HCT116 (cell line): ENCODE results near the gene HTR5A. TPM values are rescaled to one million over a fixed set of nuclear protein-coding genes. Genes with fewer than 3 reads are reported as not detected.

ENCODE experiments used
- ATAC-seq: fragments of 200-7000 bp; cut with Tn5 transposase; 2 replicates; pipeline ENCODE4 v1.9.1; 2020; ENCODE audit warnings: mild to moderate bottlenecking, moderate library complexity
- BruUV-seq: library from RNA; stranded (reverse); fragments of 400-500 nt; replicated peaks from 2 replicates; lab custom pipeline; 2021; lab: Mats Ljungman, UMichigan
- CTCF ChIA-PET: fragments of 300-600 bp; sonication (Branson Sonifier 250); formaldehyde crosslinking; loops from one replicate; lab custom pipeline; 2021; ENCODE audit warnings: antibody characterized with exemption; lab: Charles Lee
- POLR2A ChIA-PET: fragments of 300-600, 350-600 bp; sonication (Branson Sonifier 250); formaldehyde crosslinking; loops from one replicate; lab custom pipeline; 2021; ENCODE audit warnings: antibody characterized with exemption; lab: Charles Lee
- RAD21 ChIA-PET, 2 experiments: fragments of 300-600 bp; sonication (Branson Sonifier 250); formaldehyde crosslinking; loops; one replicate each; lab custom pipeline; 2023; ENCODE audit warnings: low total read pairs in 2 of 2; ENCODE audit not compliant: uncharacterized antibody in 2 of 2, unreplicated experiment in 2 of 2, low non-redundant PET in 1 of 2; lab: Charles Lee
- DNase-seq: peaks from one replicate; pipeline ENCODE4 v3.0.0-alpha.2; 2010; ENCODE audit warnings: low read depth, low spot score
- H2AFZ ChIP-seq: fragments of 200-600 bp; shearing (Covaris generic), sonication (generic); 2 replicates; pipeline ENCODE4 v1.6.1; 2017; ENCODE audit warnings: low read depth, mixed run types, mixed read lengths, antibody characterized with exemption, low read length; ENCODE audit not compliant: poor library complexity, severe bottlenecking
- H3K27ac ChIP-seq: 2 replicates; pipeline ENCODE4 v1.5.1; 2012; ENCODE audit warnings: low read depth, low read length
- H3K27me3 ChIP-seq: fragments of 200-600 bp; sonication (generic); 2 replicates; pipeline ENCODE4 v1.6.1; 2016; ENCODE audit warnings: mixed run types, low read length, mixed read lengths; ENCODE audit not compliant: insufficient read depth
- H3K36me3 ChIP-seq, 2 experiments: fragments of 200-500 bp in 1 of 2; fragments of 200-600 bp in 1 of 2; sonication (Bioruptor generic) in 1 of 2; sonication (generic) in 1 of 2; 2 replicates each; pipeline versions ENCODE4 v1.5.1 to v1.6.1; 2014 to 2016; ENCODE audit warnings: low read length in 2 of 2, inconsistent platforms in 1 of 2, mixed read lengths in 1 of 2, mixed run types in 1 of 2; ENCODE audit not compliant: insufficient read depth in 2 of 2, control insufficient read depth in 1 of 2
- H3K4me1 ChIP-seq, 2 experiments: fragments of 200-600 bp in 1 of 2; sonication (generic) in 1 of 2; 2 replicates each; pipeline versions ENCODE4 v1.5.1 to v1.6.1; 2012 to 2017; ENCODE audit warnings: low read length in 2 of 2, inconsistent platforms in 1 of 2, mild to moderate bottlenecking in 1 of 2, mixed read lengths in 1 of 2, mixed run types in 1 of 2, moderate library complexity in 1 of 2; ENCODE audit not compliant: insufficient read depth in 2 of 2, control insufficient read depth in 1 of 2
- H3K4me2 ChIP-seq: fragments of 200-600 bp; sonication (generic); 2 replicates; pipeline ENCODE4 v1.6.1; 2017; ENCODE audit warnings: mixed run types, low read length, mixed read lengths
- H3K4me3 ChIP-seq, 2 experiments: fragments of 200-600 bp in 1 of 2; sonication (generic) in 1 of 2; replicated peaks in 1 of 2; 2 replicates each; pipeline ENCODE4 v1.5.1; 2011 to 2016; ENCODE audit warnings: low read length in 2 of 2, control low read depth in 1 of 2, low read depth in 1 of 2, mild to moderate bottlenecking in 1 of 2, mixed read lengths in 1 of 2, mixed run types in 1 of 2
- H3K79me2 ChIP-seq: fragments of 200-600 bp; sonication (generic); 2 replicates; pipeline ENCODE4 v1.6.1; 2017; ENCODE audit warnings: mild to moderate bottlenecking, mixed run types, low read length, moderate library complexity, mixed read lengths; ENCODE audit not compliant: insufficient read depth
- H3K9ac ChIP-seq: fragments of 200-600 bp; sonication (generic); 2 replicates; pipeline ENCODE4 v1.6.1; 2016; ENCODE audit warnings: low read length, mixed read lengths
- H3K9me2 ChIP-seq: fragments of 200-600 bp; sonication (generic), shearing (Covaris generic); 2 replicates; pipeline ENCODE4 v1.6.1; 2017; ENCODE audit warnings: mixed run types, mild to moderate bottlenecking, moderate library complexity; ENCODE audit not compliant: insufficient read depth
- H3K9me3 ChIP-seq, 2 experiments: fragments of 200-500 bp in 1 of 2; fragments of 200-600 bp in 1 of 2; sonication (Bioruptor generic) in 1 of 2; sonication (generic) in 1 of 2; 2 replicates each; pipeline ENCODE4 v1.6.1; 2014 to 2017; ENCODE audit warnings: low read length in 2 of 2, mixed read lengths in 2 of 2, inconsistent platforms in 1 of 2, low read depth in 1 of 2, mild to moderate bottlenecking in 1 of 2, mixed run types in 1 of 2, moderate library complexity in 1 of 2; ENCODE audit not compliant: control insufficient read depth in 1 of 2, insufficient read depth in 1 of 2
- H4K20me1 ChIP-seq: fragments of 200-600 bp; sonication (generic), shearing (Covaris generic); 2 replicates; pipeline ENCODE4 v1.6.1; 2017; ENCODE audit warnings: mixed run types, mild to moderate bottlenecking, moderate library complexity; ENCODE audit not compliant: insufficient read depth
- ATF3 ChIP-seq: IDR thresholded peaks from 2 replicates; pipeline ENCODE4 v1.6.1; 2012
- CBX3 ChIP-seq: IDR thresholded peaks from 2 replicates; pipeline ENCODE4 v1.6.1; 2012; ENCODE audit warnings: low read depth
- CEBPB ChIP-seq: IDR thresholded peaks from 2 replicates; pipeline ENCODE4 v1.6.1; 2012; ENCODE audit warnings: low read depth
- CTCF ChIP-seq, 3 experiments: fragments of 200-600 bp in 1 of 3; sonication (generic) in 1 of 3; IDR thresholded peaks in 2 of 3; conservative IDR thresholded peaks in 1 of 3; 2 replicates each; pipeline ENCODE4 v1.5.1; 2012 to 2017; ENCODE audit warnings: low read depth in 2 of 3, low read length in 2 of 3, antibody characterized with exemption in 1 of 3, borderline replicate concordance in 1 of 3, control low read depth in 1 of 3, mild to moderate bottlenecking in 1 of 3, mixed read lengths in 1 of 3, mixed run types in 1 of 3, moderate library complexity in 1 of 3; ENCODE audit not compliant: insufficient read depth in 1 of 3
- ELF1 ChIP-seq: IDR thresholded peaks from 2 replicates; pipeline ENCODE4 v1.6.1; 2012; ENCODE audit warnings: low read depth, borderline replicate concordance
- EZH2 ChIP-seq: fragments of 200-600 bp; sonication (generic); IDR thresholded peaks from 2 replicates; pipeline ENCODE4 v1.6.1; 2017; ENCODE audit warnings: antibody characterized with exemption, mixed run types
- EZH2phosphoT487 ChIP-seq: fragments of 200-600 bp; IDR thresholded peaks from 2 replicates; pipeline ENCODE4 v1.6.1; 2018; ENCODE audit warnings: antibody characterized with exemption, borderline replicate concordance
- FOSL1 ChIP-seq: IDR thresholded peaks from 2 replicates; pipeline ENCODE4 v1.6.1; 2012; ENCODE audit warnings: low read depth
- JUND ChIP-seq: IDR thresholded peaks from 2 replicates; pipeline ENCODE4 v1.6.1; 2012
- MAX ChIP-seq: IDR thresholded peaks from 2 replicates; pipeline ENCODE4 v1.6.1; 2012
- POLR2A ChIP-seq: IDR thresholded peaks from 2 replicates; pipeline ENCODE4 v1.7.0; 2011; ENCODE audit warnings: borderline replicate concordance; ENCODE audit not compliant: insufficient read depth, insufficient read length; ENCODE audit errors: extremely low read depth
- RAD21 ChIP-seq: IDR thresholded peaks from 2 replicates; pipeline ENCODE4 v1.6.1; 2012; ENCODE audit warnings: low read depth, mild to moderate bottlenecking
- SIN3A ChIP-seq: IDR thresholded peaks from 2 replicates; pipeline ENCODE4 v1.6.1; 2012; ENCODE audit warnings: low read depth
- SP1 ChIP-seq: IDR thresholded peaks from 2 replicates; pipeline ENCODE4 v1.6.1; 2012; ENCODE audit warnings: low read depth
- SRF ChIP-seq: IDR thresholded peaks from 2 replicates; pipeline ENCODE4 v1.6.1; 2012; ENCODE audit warnings: low read depth
- TCF7L2 ChIP-seq: IDR thresholded peaks from 2 replicates; pipeline ENCODE4 v1.7.0; 2011; ENCODE audit warnings: borderline replicate concordance, inconsistent platforms; ENCODE audit not compliant: insufficient read depth, insufficient read length; ENCODE audit errors: extremely low read depth
- ZBTB33 ChIP-seq: IDR thresholded peaks from 2 replicates; pipeline ENCODE4 v1.6.1; 2011; ENCODE audit warnings: mild to moderate bottlenecking, low read length, moderate library complexity; ENCODE audit not compliant: insufficient replicate concordance; ENCODE audit errors: extremely low read depth
- ZFX ChIP-seq: fragments of 450-650 bp; IDR thresholded peaks from 2 replicates; pipeline ENCODE4 v1.6.1; 2017
- ZNF274 ChIP-seq: fragments of 200-500 bp; sonication (Bioruptor generic); IDR thresholded peaks from 2 replicates; pipeline ENCODE4 v1.6.1; 2014; ENCODE audit warnings: mild to moderate bottlenecking, low read depth, low read length, inconsistent platforms
- intact Hi-C: fragments of 100-400 bp; cut with micrococcal nuclease; formaldehyde crosslinking; loops from 2 replicates; pipeline ENCODE4 v1.10.0; 2022
- total RNA-seq: library from RNA; stranded (reverse); gene quantifications from one replicate; pipeline ENCODE4 v1.2.1, GENCODE V29; 2021; ENCODE audit not compliant: unreplicated experiment
- TF ChIP-seq, protein P1 (sequence below): IDR thresholded peaks from 2 replicates; pipeline ENCODE4 v1.6.1; 2012; ENCODE audit warnings: low read depth

The HTR5A gene
- total RNA-seq, 1 experiment from 2014 or later = not detected

GRCh38 chr7:155090684-155091083 is 20.6 kb downstream of the HTR5A start:
- TF ChIP-seq SIN3A (no peak), SRF (no peak), SP1 (no peak), JUND (no peak), FOSL1 (no peak), CTCF (IDR thresholded peaks at IDR 0.05 in 2 of 3, conservative IDR thresholded peaks at IDR 0.05 in 1 of 3; ENCODE audit: borderline replicate concordance in 1 of 3, insufficient read depth in 1 of 3, low read depth in 2 of 3, low read length in 2 of 3) (no peak), MAX (no peak), CBX3 (no peak), ZNF274 (no peak), POLR2A (no peak), ATF3 (no peak), ZBTB33 (no peak), RAD21 (no peak), ZFX (no peak), ELF1 (no peak), EZH2phosphoT487 (no peak), TCF7L2 (no peak), CEBPB (no peak), EZH2 (no peak)
- TF ChIP-seq, protein P1, sequence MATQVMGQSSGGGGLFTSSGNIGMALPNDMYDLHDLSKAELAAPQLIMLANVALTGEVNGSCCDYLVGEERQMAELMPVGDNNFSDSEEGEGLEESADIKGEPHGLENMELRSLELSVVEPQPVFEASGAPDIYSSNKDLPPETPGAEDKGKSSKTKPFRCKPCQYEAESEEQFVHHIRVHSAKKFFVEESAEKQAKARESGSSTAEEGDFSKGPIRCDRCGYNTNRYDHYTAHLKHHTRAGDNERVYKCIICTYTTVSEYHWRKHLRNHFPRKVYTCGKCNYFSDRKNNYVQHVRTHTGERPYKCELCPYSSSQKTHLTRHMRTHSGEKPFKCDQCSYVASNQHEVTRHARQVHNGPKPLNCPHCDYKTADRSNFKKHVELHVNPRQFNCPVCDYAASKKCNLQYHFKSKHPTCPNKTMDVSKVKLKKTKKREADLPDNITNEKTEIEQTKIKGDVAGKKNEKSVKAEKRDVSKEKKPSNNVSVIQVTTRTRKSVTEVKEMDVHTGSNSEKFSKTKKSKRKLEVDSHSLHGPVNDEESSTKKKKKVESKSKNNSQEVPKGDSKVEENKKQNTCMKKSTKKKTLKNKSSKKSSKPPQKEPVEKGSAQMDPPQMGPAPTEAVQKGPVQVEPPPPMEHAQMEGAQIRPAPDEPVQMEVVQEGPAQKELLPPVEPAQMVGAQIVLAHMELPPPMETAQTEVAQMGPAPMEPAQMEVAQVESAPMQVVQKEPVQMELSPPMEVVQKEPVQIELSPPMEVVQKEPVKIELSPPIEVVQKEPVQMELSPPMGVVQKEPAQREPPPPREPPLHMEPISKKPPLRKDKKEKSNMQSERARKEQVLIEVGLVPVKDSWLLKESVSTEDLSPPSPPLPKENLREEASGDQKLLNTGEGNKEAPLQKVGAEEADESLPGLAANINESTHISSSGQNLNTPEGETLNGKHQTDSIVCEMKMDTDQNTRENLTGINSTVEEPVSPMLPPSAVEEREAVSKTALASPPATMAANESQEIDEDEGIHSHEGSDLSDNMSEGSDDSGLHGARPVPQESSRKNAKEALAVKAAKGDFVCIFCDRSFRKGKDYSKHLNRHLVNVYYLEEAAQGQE = no peak
- ChIA-PET RAD21 (no interaction called here), CTCF (no interaction called here), POLR2A (no interaction called here)
- Histone ChIP-seq H3K4me2 (no peak overlapping the region), H3K9me2 (no peaks in the 10 kb centered on the region), H3K27ac (no peak overlapping the region), H3K4me1 (no peaks in the 10 kb centered on the region), H2AFZ (no peak overlapping the region), H3K79me2 (no peaks in the 10 kb centered on the region), H3K9ac (no peak overlapping the region), H3K27me3 (peaks cover 43% of the 10 kb centered on the region), H3K4me3 (no peak overlapping the region), H3K9me3 (no peaks in the 10 kb centered on the region), H3K36me3 (no peaks in the 10 kb centered on the region), H4K20me1 (no peaks in the 10 kb centered on the region)
- no peak for DNase-seq
- BruUV-seq = no TSS peak
- intact Hi-C loops = no loop called here
- no peak for ATAC-seq
